SU-DHL-6 (cell line): ENCODE data around the gene TXNDC2.

Experiments
- EZH2phosphoT487 ChIP-seq: fragments of 200-600 bp; sonication (generic), shearing (Covaris generic); conservative IDR thresholded peaks from 2 replicates; pipeline ENCODE4 v1.6.1; 2018; ENCODE audit warnings: mild to moderate bottlenecking, antibody characterized with exemption, low read length, moderate library complexity, mixed read lengths
- TF ChIP-seq, protein P1 (sequence below): fragments of 200-600 bp; sonication (generic); IDR thresholded peaks from one replicate; pipeline ENCODE4 v1.5.1; 2017; ENCODE audit warnings: antibody characterized with exemption, mild to moderate bottlenecking, low read length, moderate library complexity; ENCODE audit not compliant: insufficient read depth, poor library complexity, severe bottlenecking

DNA sequence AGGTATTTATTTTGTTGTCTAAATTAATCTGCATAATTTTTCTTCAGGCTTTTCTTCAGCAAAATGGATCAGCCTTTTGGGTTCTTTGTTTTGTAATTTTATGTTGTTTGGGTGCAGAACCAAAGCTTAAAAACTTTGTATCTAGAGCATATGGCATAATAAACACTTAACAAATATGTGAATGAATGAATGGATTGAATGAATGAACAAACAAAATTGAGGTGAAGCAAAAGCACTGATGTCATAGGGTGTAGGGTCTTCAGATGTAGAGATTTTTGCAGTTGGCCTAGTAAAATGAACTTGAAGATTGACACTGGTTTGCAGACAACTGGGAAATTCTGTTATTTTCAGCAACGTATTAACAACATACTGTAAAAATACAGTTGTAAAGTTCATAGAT lies 45.4 kb downstream of the TXNDC2 start:
- TF ChIP-seq, protein P1, sequence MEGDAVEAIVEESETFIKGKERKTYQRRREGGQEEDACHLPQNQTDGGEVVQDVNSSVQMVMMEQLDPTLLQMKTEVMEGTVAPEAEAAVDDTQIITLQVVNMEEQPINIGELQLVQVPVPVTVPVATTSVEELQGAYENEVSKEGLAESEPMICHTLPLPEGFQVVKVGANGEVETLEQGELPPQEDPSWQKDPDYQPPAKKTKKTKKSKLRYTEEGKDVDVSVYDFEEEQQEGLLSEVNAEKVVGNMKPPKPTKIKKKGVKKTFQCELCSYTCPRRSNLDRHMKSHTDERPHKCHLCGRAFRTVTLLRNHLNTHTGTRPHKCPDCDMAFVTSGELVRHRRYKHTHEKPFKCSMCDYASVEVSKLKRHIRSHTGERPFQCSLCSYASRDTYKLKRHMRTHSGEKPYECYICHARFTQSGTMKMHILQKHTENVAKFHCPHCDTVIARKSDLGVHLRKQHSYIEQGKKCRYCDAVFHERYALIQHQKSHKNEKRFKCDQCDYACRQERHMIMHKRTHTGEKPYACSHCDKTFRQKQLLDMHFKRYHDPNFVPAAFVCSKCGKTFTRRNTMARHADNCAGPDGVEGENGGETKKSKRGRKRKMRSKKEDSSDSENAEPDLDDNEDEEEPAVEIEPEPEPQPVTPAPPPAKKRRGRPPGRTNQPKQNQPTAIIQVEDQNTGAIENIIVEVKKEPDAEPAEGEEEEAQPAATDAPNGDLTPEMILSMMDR: no peak
- TF ChIP-seq EZH2phosphoT487: no peak
